Kidney (tissue), 14 donors: ENCODE data around the gene SULT1B1. TPM values are rescaled to one million over a fixed set of nuclear protein-coding genes. Genes with fewer than 3 reads are reported as not detected.

Source experiments
- DNase-seq, 5 donors: peaks; one replicate each; pipeline ENCODE4 v3.0.0-alpha.2; 2013 to 2020
- FAIRE-seq: peaks from 2 replicates; lab custom pipeline; 2012; peaks lifted over from hg19 to GRCh38; lab: Jason Lieb, UNC
- H3K27ac ChIP-seq, 2 donors: one replicate each; pipeline ENCODE4 v1.7.0; 2013; ENCODE audit warnings: low read depth in 2 of 2, low read length in 2 of 2, inconsistent platforms in 1 of 2
- H3K27me3 ChIP-seq: one replicate; pipeline ENCODE4 v1.7.1; 2013; ENCODE audit warnings: low read length, inconsistent platforms; ENCODE audit not compliant: control insufficient read depth, insufficient read depth
- H3K36me3 ChIP-seq, 3 donors: one replicate each; pipeline versions ENCODE4 v1.7.0 to v1.7.1; 2013; ENCODE audit warnings: low read length in 3 of 3, control low read depth in 1 of 3, inconsistent platforms in 1 of 3; ENCODE audit not compliant: insufficient read depth in 3 of 3, control insufficient read depth in 2 of 3
- H3K4me1 ChIP-seq, 3 donors: one replicate each; pipeline versions ENCODE4 v1.7.0 to v1.7.1; 2013; ENCODE audit warnings: low read length in 3 of 3, inconsistent platforms in 1 of 3, low read depth in 1 of 3; ENCODE audit not compliant: control insufficient read depth in 2 of 3, insufficient read depth in 2 of 3
- H3K4me3 ChIP-seq, 3 donors: one replicate each; pipeline versions ENCODE4 v1.7.0 to v1.8.1; 2013; ENCODE audit warnings: low read length in 3 of 3, control low read depth in 1 of 3, inconsistent platforms in 1 of 3
- H3K9ac ChIP-seq, 3 donors: one replicate each; pipeline versions ENCODE4 v1.7.0 to v1.7.1; 2013; ENCODE audit warnings: low read length in 3 of 3, control low read depth in 1 of 3, inconsistent platforms in 1 of 3
- H3K9me3 ChIP-seq, 3 donors: one replicate each; pipeline versions ENCODE4 v1.7.0 to v1.7.1; 2013; ENCODE audit warnings: low read length in 3 of 3, control low read depth in 1 of 3, inconsistent platforms in 1 of 3; ENCODE audit not compliant: control insufficient read depth in 2 of 3, insufficient read depth in 1 of 3
- intact Hi-C: fragments of 100-400 bp; cut with DNase I; formaldehyde crosslinking; loops from one replicate; pipeline ENCODE4 v1.11.1; 2022
- polyA plus RNA-seq: library from polyadenylated mRNA; stranded (reverse); fragments of 350-450 nt; fragmentation: Illumina TruSeq; extraction: RNeasy Lipid Tissue Mini Kit (QIAGEN cat#74804); gene quantifications from one replicate; pipeline ENCODE4 v1.2.3, GENCODE V29; 2014; ENCODE audit warnings: low read depth, low replicate concordance; ENCODE audit not compliant: insufficient read depth
- total RNA-seq: library from RNA; stranded (reverse); fragmentation: NEBNext Ultra II Directional; extraction: Animal tissue kit (Norgen Biotek cat#: 25700); gene quantifications from one replicate; pipeline ENCODE4 v1.2.1, GENCODE V29; 2021
- TF ChIP-seq, protein P1 (sequence below): IDR thresholded peaks from 3 replicates; pipeline ENCODE4 v1.5.1; 2012; ENCODE audit warnings: mild to moderate bottlenecking, moderate library complexity, borderline replicate concordance; ENCODE audit not compliant: insufficient read depth; ENCODE audit errors: extremely low read depth
- donor health status: control.
- donor health status: control.
- donor health status: control.
- donor health status: control.
- donor health status: control.
- donor health status: DM: yes; HTN: yes; CAD: no.
- donor health status: Normal renal cell carcinoma (clear cell type).

Gene SULT1B1
- total and polyA plus RNA-seq, 2 donors from 2014 or later, result 0.39 to 4.7 TPM

DNA sequence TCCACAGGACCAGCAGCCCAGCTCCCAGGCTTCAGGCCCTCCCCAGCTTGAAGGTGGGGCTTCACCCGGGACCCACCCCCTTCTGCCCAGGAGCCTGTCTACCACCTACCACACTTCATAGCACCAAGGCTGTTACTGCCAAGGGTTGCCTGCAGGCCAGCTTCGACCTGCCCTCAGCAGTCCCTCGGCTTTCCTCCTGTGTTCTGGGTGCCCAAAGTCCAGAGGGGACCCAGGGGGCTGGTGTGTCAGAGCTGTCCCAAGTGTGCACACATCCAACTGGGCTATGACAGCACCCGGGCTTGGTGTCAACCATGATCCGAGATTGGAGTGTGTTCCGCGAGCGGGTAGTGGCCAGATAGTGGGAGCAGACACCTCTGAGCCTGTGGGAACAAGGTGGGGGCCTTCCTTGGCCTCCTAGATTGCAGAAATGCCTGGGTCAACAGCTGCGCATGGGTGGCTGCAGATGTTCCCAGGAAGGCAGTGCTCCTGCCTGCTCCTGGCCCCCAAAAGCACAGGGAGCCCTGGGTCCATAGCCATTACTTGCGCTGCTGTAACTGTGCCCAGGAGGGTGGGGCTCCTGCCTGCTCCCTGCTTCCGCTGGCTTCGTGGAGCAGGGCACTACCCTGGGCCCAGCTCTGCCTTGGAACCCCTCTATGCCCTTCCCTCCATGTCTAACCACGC, 16.8 kb downstream of the SULT1B1 start:
- DNase-seq (peak in 1 of 5 donors; percentile 59), FAIRE-seq (no peak)
- Histone ChIP-seq H3K9me3 (peaks cover 0 to 2% (median 0%) of the 10 kb centered on the region in 3 donors), H3K27me3 (no peaks in the 10 kb centered on the region), H3K36me3 (no peaks in the 10 kb centered on the region), H3K4me3 (no peak overlapping the region), H3K27ac (no peak overlapping the region), H3K9ac (no peak overlapping the region), H3K4me1 (no peaks in the 10 kb centered on the region)
- TF ChIP-seq, protein P1, sequence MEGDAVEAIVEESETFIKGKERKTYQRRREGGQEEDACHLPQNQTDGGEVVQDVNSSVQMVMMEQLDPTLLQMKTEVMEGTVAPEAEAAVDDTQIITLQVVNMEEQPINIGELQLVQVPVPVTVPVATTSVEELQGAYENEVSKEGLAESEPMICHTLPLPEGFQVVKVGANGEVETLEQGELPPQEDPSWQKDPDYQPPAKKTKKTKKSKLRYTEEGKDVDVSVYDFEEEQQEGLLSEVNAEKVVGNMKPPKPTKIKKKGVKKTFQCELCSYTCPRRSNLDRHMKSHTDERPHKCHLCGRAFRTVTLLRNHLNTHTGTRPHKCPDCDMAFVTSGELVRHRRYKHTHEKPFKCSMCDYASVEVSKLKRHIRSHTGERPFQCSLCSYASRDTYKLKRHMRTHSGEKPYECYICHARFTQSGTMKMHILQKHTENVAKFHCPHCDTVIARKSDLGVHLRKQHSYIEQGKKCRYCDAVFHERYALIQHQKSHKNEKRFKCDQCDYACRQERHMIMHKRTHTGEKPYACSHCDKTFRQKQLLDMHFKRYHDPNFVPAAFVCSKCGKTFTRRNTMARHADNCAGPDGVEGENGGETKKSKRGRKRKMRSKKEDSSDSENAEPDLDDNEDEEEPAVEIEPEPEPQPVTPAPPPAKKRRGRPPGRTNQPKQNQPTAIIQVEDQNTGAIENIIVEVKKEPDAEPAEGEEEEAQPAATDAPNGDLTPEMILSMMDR, result no peak
- intact Hi-C loops, result no loop called here

DNA sequence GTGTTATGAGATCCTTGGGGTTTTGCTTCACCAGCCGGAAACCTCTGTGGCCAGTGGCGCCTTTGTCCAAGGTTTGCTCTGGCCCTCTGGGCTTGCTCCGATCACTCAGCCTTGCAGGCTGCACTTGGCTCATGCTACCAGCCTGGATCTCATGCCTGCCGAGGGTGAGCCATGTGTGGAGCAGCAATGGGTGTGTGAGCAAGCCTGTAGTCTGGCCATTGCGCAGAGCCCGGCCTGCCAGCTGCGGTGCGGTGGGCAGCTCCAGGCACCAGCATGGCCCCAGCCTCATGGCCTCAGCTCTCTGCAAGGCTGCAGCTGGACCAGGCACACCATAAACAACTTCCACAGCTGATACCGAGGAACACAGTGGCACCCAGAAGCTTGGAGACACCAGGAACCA, 17.8 kb downstream of the SULT1B1 start:
- H3K27me3 ChIP-seq, result no peaks in the 10 kb centered on the region
- H3K9me3 ChIP-seq, result peaks cover 0 to 2% (median 0%) of the 10 kb centered on the region in 3 donors
- no peaks in the 10 kb centered on the region for H3K4me1 ChIP-seq
- no peak for FAIRE-seq
- no peaks in the 10 kb centered on the region for H3K36me3 ChIP-seq
- peak in 1 of 5 donors; percentile 52 for DNase-seq
- TF ChIP-seq, protein P1, result no peak
- no peak overlapping the region for H3K4me3 ChIP-seq
- intact Hi-C loops, result no loop called here
- no peak overlapping the region for H3K27ac ChIP-seq
- no peak overlapping the region for H3K9ac ChIP-seq

DNA sequence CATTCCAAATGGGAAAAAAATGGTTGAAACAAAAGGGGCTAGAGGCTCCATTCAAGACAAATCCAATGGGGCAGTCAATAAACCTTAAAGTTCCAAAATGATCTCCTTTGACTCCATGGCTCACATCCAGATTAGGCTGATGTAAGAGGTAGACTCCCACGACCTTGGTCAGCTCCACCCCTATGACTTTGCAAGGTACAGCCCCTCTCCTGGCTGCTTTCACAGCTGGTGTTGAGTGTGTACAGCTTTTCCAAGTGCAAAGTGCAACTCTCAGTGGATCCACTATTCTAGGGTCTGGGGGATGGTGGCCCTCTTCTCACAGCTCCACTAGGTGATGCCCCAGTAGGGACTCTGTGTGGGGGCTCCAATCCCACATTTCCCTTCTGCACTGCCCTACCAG, 21.5 kb downstream of the SULT1B1 start:
- Histone ChIP-seq H3K4me1 (no peaks in the 10 kb centered on the region), H3K9me3 (no peaks in the 10 kb centered on the region), H3K36me3 (no peaks in the 10 kb centered on the region), H3K9ac (no peak overlapping the region), H3K27ac (no peak overlapping the region), H3K27me3 (no peaks in the 10 kb centered on the region), H3K4me3 (no peak overlapping the region)
- DNase-seq, result no peak
- FAIRE-seq, result no peak
- intact Hi-C loops, result no loop called here
- TF ChIP-seq, protein P1, result no peak

DNA sequence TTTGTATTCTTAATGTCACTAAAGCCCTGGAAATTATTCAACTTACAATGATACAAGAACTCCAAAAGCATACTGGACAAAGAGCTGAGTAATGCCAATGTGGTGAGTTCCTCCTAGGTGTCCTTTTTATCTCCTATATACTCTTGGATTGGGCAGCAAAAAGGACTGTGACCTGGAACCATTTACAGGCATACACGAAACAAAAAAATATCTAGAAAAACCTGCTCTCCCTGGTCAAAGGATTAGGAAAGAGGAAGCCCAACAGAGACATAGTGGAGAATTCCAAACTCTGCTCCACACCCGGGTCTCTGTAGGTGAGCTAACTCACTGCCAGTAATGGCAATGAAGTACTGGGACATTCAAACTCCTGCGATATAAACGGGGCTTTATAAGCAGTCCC, 25.3 kb downstream of the SULT1B1 start:
- Histone ChIP-seq H3K36me3 (no peaks in the 10 kb centered on the region), H3K4me3 (no peak overlapping the region), H3K4me1 (no peaks in the 10 kb centered on the region), H3K9ac (no peak overlapping the region), H3K9me3 (no peaks in the 10 kb centered on the region), H3K27me3 (no peaks in the 10 kb centered on the region), H3K27ac (no peak overlapping the region)
- TF ChIP-seq, protein P1, result no peak
- DNase-seq (no peak), FAIRE-seq (no peak)
- intact Hi-C loops, result no loop called here
